ENCODE results near the gene FAM13A.

- TF ChIP-seq POLR2A (conservative IDR thresholded peaks at IDR 0.05) = no peak
- TF ChIP-seq NFXL1 (CRISPR knock-in tag; IDR thresholded peaks at IDR 0.05) = no peak
- TF ChIP-seq SIRT6 (IDR thresholded peaks at IDR 0.05; ENCODE audit: low read depth, low read length) = no peak
- no peak for TF ChIP-seq GATA2 (CRISPR knock-in tag; IDR thresholded peaks at IDR 0.05)
- TF ChIP-seq, protein P1, sequence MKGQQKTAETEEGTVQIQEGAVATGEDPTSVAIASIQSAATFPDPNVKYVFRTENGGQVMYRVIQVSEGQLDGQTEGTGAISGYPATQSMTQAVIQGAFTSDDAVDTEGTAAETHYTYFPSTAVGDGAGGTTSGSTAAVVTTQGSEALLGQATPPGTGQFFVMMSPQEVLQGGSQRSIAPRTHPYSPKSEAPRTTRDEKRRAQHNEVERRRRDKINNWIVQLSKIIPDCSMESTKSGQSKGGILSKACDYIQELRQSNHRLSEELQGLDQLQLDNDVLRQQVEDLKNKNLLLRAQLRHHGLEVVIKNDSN (CRISPR knock-in tag; IDR thresholded peaks at IDR 0.05) = no peak
- no peak for TF ChIP-seq FOXK1 (CRISPR knock-in tag; IDR thresholded peaks at IDR 0.05; ENCODE audit: borderline replicate concordance)
Measured at GRCh38 chr4:88999392-88999930, 57.5 kb downstream of the FAM13A start.

All from K562 (cell line).